A673 (cell line): ENCODE data around the gene NOL3. TPM values are rescaled to one million over a fixed set of nuclear protein-coding genes. Genes with fewer than 3 reads are reported as not detected.
A peak's percentile ranks its signal among the peaks of the same experiment; 100 is the strongest.

Experiments used
- BruUV-seq: library from RNA; stranded (reverse); fragments of 400-500 nt; replicated peaks from 2 replicates; lab custom pipeline; 2021; lab: Mats Ljungman, UMichigan
- CTCF ChIA-PET: fragments of 300-600 bp; sonication (Branson Sonifier 250); formaldehyde crosslinking; loops from one replicate; lab custom pipeline; 2022; ENCODE audit warnings: antibody characterized with exemption; lab: Charles Lee
- POLR2A ChIA-PET: fragments of 300-600 bp; sonication (Branson Sonifier 250); formaldehyde crosslinking; loops from one replicate; lab custom pipeline; 2022; ENCODE audit warnings: antibody characterized with exemption; ENCODE audit not compliant: low non-redundant PET; lab: Charles Lee
- DNase-seq: peaks from one replicate; pipeline ENCODE4 v3.0.0-alpha.2; 2015; ENCODE audit warnings: low spot score
- H3K27ac ChIP-seq: fragments of 200-600 bp; sonication (generic); 2 replicates; pipeline ENCODE4 v1.5.1; 2016; ENCODE audit warnings: mixed run types, low read depth, mild to moderate bottlenecking, mixed read lengths, antibody characterized with exemption, low read length; ENCODE audit not compliant: poor library complexity, severe bottlenecking
- H3K27me3 ChIP-seq: fragments of 200-600 bp; sonication (generic); replicated peaks from 2 replicates; pipeline ENCODE4 v1.6.1; 2017; ENCODE audit warnings: mixed run types, low read depth, mild to moderate bottlenecking, mixed read lengths, antibody characterized with exemption, low read length; ENCODE audit not compliant: insufficient read depth, poor library complexity
- H3K36me3 ChIP-seq: fragments of 200-600 bp; sonication (generic); 2 replicates; pipeline ENCODE4 v1.6.1; 2016; ENCODE audit warnings: mixed run types, mild to moderate bottlenecking, mixed read lengths, antibody characterized with exemption, low read length; ENCODE audit not compliant: insufficient read depth, poor library complexity, severe bottlenecking
- H3K4me1 ChIP-seq: fragments of 200-600 bp; sonication (generic); 2 replicates; pipeline ENCODE4 v1.6.1; 2017; ENCODE audit warnings: mixed run types, mild to moderate bottlenecking, mixed read lengths, antibody characterized with exemption, low read length; ENCODE audit not compliant: insufficient read depth, poor library complexity, severe bottlenecking
- H3K4me3 ChIP-seq: fragments of 200-600 bp; sonication (generic); 2 replicates; pipeline ENCODE4 v1.5.1; 2016; ENCODE audit warnings: low read depth, mixed run types, mild to moderate bottlenecking, mixed read lengths, low read length; ENCODE audit not compliant: poor library complexity, severe bottlenecking
- H3K9me3 ChIP-seq: fragments of 200-600 bp; sonication (generic); 2 replicates; pipeline ENCODE4 v1.6.1; 2016; ENCODE audit warnings: mixed run types, low read depth, mild to moderate bottlenecking, mixed read lengths, antibody characterized with exemption, low read length; ENCODE audit not compliant: poor library complexity, severe bottlenecking
- CTCF ChIP-seq: fragments of 300-800, 200-600 bp; sonication (generic); conservative IDR thresholded peaks from 2 replicates; pipeline ENCODE4 v1.5.1; 2017; ENCODE audit warnings: low read depth, mild to moderate bottlenecking, antibody characterized with exemption, low read length, moderate library complexity, mixed read lengths
- EZH2 ChIP-seq: fragments of 200-600 bp; sonication (generic); IDR thresholded peaks from 2 replicates; pipeline ENCODE4 v1.6.1; 2017; ENCODE audit warnings: borderline replicate concordance, low read depth, mild to moderate bottlenecking, mixed read lengths, antibody characterized with exemption, low read length; ENCODE audit not compliant: poor library complexity, severe bottlenecking
- intact Hi-C: fragments of 100-400 bp; cut with micrococcal nuclease; formaldehyde crosslinking; loops from one replicate; pipeline ENCODE4 v1.10.0; 2022; ENCODE audit not compliant: unreplicated experiment
- total RNA-seq: library from RNA; stranded (reverse); gene quantifications from 2 replicates; pipeline ENCODE4 v1.2.3, GENCODE V29; 2021

NOL3 gene
- total RNA-seq, 1 experiment from 2014 or later, result 15.3 TPM

GRCh38 chr16:67154578-67155294, 15.6 kb upstream of the NOL3 start:
- Histone ChIP-seq H3K4me3 (peak overlapping the region; percentile 38), H3K36me3 (peaks cover under 1% of the 10 kb centered on the region), H3K27ac (no peak overlapping the region), H3K4me1 (peaks cover 17% of the 10 kb centered on the region), H3K9me3 (no peaks in the 10 kb centered on the region), H3K27me3 (no peaks in the 10 kb centered on the region)
- no peak for TF ChIP-seq CTCF
- TF ChIP-seq EZH2, result no peak
- no TSS peak for BruUV-seq
- intact Hi-C loops, result loop anchor here (1.0 to 10.0 kb wide), 3 partner anchors 177 to 260 kb away; no protein-coding TSS in a partner anchor
- POLR2A ChIA-PET, result no interaction called here
- CTCF ChIA-PET, result interaction anchor here (0.5 to 1.5 kb wide), 19 partner anchors 9 to 259 kb away, joined by 3 to 39 read pairs (median 4); partner anchors contain the start of genes CES3 and NOL3
- DNase-seq, result no peak

GRCh38 chr16:67155295-67156142, 14.8 kb upstream of the NOL3 start:
- peak overlapping the region; percentile 38 for H3K4me3 ChIP-seq
- no TSS peak for BruUV-seq
- no peak overlapping the region for H3K27ac ChIP-seq
- ChIA-PET CTCF (interaction anchor here (0.5 to 1.5 kb wide), 21 partner anchors 10 to 260 kb away, joined by 3 to 39 read pairs (median 4); partner anchors contain the start of genes CES3 and NOL3), POLR2A (no interaction called here)
- intact Hi-C loops, result loop anchor here (1.0 to 10.0 kb wide), 2 partner anchors 178 to 261 kb away; no protein-coding TSS in a partner anchor
- no peaks in the 10 kb centered on the region for H3K27me3 ChIP-seq
- peak; percentile 84 for DNase-seq
- no peaks in the 10 kb centered on the region for H3K9me3 ChIP-seq
- H3K36me3 ChIP-seq, result no peaks in the 10 kb centered on the region
- H3K4me1 ChIP-seq, result peaks cover 17% of the 10 kb centered on the region
- TF ChIP-seq CTCF, result peak; percentile 75
- no peak for TF ChIP-seq EZH2

- no peak overlapping the region for H3K27ac ChIP-seq
- H3K4me3 ChIP-seq, result no peak overlapping the region
- POLR2A ChIA-PET, result no interaction called here
- DNase-seq, result no peak
- no peak for TF ChIP-seq EZH2
- TF ChIP-seq CTCF, result no peak
- CTCF ChIA-PET, result interaction anchor here (1.3 to 1.5 kb wide), 3 partner anchors 14 to 178 kb away, joined by 10 to 39 read pairs (median 11); partner anchors contain the start of gene NOL3
- no peaks in the 10 kb centered on the region for H3K36me3 ChIP-seq
- no peaks in the 10 kb centered on the region for H3K9me3 ChIP-seq
- no peaks in the 10 kb centered on the region for H3K27me3 ChIP-seq
- peaks cover 13% of the 10 kb centered on the region for H3K4me1 ChIP-seq
- BruUV-seq, result no TSS peak
- intact Hi-C loops, result loop anchor here (10.0 kb wide), 1 partner anchor 261 kb away; no protein-coding TSS in a partner anchor
Observed at GRCh38 chr16:67156143-67156844, 14.0 kb upstream of the NOL3 start.
